Measurements from ENCODE around the gene HLTF.

GRCh38 chr3:148981273-148981672 is 105.1 kb downstream of the HLTF start:
- TF ChIP-seq, protein P1, sequence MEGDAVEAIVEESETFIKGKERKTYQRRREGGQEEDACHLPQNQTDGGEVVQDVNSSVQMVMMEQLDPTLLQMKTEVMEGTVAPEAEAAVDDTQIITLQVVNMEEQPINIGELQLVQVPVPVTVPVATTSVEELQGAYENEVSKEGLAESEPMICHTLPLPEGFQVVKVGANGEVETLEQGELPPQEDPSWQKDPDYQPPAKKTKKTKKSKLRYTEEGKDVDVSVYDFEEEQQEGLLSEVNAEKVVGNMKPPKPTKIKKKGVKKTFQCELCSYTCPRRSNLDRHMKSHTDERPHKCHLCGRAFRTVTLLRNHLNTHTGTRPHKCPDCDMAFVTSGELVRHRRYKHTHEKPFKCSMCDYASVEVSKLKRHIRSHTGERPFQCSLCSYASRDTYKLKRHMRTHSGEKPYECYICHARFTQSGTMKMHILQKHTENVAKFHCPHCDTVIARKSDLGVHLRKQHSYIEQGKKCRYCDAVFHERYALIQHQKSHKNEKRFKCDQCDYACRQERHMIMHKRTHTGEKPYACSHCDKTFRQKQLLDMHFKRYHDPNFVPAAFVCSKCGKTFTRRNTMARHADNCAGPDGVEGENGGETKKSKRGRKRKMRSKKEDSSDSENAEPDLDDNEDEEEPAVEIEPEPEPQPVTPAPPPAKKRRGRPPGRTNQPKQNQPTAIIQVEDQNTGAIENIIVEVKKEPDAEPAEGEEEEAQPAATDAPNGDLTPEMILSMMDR (IDR thresholded peaks at IDR 0.05) = no peak
- no peak for TF ChIP-seq POLR2A (IDR thresholded peaks at IDR 0.05)
